ENCODE data around the gene SEMA4F. TPM values are rescaled to one million over a fixed set of nuclear protein-coding genes. Genes with fewer than 3 reads are reported as not detected.

Gene SEMA4F
- total and polyA plus RNA-seq, 8 donors = 0.46 to 65.3 (median 3.3) TPM

DNA sequence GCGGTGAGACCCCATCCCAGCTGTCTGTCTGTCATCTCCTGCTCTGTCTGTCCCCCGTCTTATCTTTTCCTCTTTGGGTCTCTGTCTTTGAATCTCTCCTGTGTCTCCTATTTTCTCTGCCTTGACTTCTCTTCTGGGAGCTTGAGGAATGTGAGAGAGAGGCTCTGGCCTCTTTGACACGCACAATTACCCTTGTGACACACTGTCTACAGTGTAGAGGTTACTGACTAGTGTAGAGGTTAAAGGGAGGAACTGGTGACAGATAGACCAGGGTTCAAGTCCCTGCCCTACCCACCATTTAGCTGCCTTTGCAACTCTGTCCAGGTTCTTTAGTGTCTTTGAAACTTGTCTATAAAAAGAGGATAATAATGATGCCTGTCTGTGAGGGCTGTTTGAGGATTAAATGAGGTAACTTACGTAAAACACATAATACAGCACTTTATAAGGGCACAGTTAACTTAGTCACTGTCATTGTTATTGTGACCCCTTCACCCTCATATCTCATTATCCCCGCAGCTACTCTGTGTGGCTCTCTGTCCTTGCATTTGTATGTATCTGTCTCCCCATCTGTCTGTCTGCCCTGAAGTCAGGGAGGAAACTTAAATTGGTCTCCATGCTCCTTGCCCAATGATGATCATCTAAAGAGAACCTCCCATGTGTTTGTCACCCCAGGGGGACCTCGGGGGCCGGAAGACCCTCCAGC lies 19.9 kb downstream of the SEMA4F start:
- H3K27ac ChIP-seq = no peak overlapping the region
- H3K4me3 ChIP-seq = no peak overlapping the region
- no peak for DNase-seq
- no peak for TF ChIP-seq POLR2A (IDR thresholded peaks at IDR 0.05)
- TF ChIP-seq, protein P1, sequence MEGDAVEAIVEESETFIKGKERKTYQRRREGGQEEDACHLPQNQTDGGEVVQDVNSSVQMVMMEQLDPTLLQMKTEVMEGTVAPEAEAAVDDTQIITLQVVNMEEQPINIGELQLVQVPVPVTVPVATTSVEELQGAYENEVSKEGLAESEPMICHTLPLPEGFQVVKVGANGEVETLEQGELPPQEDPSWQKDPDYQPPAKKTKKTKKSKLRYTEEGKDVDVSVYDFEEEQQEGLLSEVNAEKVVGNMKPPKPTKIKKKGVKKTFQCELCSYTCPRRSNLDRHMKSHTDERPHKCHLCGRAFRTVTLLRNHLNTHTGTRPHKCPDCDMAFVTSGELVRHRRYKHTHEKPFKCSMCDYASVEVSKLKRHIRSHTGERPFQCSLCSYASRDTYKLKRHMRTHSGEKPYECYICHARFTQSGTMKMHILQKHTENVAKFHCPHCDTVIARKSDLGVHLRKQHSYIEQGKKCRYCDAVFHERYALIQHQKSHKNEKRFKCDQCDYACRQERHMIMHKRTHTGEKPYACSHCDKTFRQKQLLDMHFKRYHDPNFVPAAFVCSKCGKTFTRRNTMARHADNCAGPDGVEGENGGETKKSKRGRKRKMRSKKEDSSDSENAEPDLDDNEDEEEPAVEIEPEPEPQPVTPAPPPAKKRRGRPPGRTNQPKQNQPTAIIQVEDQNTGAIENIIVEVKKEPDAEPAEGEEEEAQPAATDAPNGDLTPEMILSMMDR (IDR thresholded peaks at IDR 0.05) = no peak
- no peak for TF ChIP-seq POLR2AphosphoS5 (IDR thresholded peaks at IDR 0.05)
- no peak for TF ChIP-seq EP300 (IDR thresholded peaks at IDR 0.05)
- H3K36me3 ChIP-seq = peaks cover 3 to 71% (median 46%) of the 10 kb centered on the region in 4 donors
- no peaks in the 10 kb centered on the region for H3K27me3 ChIP-seq
- intact Hi-C loops (cut with DNase I; ENCODE audit: low total_unique reads) = no loop called here
- no peaks in the 10 kb centered on the region for H3K9me3 ChIP-seq
- no peaks in the 10 kb centered on the region for H3K4me1 ChIP-seq
- WGBS, 5 donors = 73 to 83% (median 80%) methylated on average over 7 of the region's 7 CpGs

DNA sequence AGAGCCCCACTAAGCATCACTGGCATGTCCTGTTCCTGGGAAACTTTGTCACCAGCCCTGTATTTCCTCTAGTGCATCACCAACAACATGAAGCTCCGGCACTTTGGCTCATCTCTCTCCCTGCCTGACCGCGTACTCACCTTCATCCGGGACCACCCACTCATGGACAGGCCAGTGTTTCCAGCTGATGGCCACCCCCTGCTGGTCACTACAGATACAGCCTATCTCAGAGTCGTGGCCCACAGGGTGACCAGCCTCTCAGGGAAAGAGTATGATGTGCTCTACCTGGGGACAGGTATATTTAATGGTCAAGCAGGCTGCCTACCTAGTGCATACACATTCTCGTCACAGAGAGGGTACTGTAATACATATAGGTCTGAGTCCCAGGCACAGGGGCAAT lies 21.0 kb downstream of the SEMA4F start:
- intact Hi-C loops (cut with DNase I; ENCODE audit: low total_unique reads) = no loop called here
- no peak overlapping the region for H3K4me3 ChIP-seq
- no peak overlapping the region for H3K27ac ChIP-seq
- WGBS, 5 donors = 85 to 92% (median 88%) methylated on average over 6 of the region's 6 CpGs
- no peaks in the 10 kb centered on the region for H3K9me3 ChIP-seq
- H3K4me1 ChIP-seq = no peaks in the 10 kb centered on the region
- no peaks in the 10 kb centered on the region for H3K27me3 ChIP-seq
- no peak for DNase-seq
- no peak for TF ChIP-seq EP300 (IDR thresholded peaks at IDR 0.05)
- TF ChIP-seq POLR2A (IDR thresholded peaks at IDR 0.05) = no peak
- TF ChIP-seq, protein P1 (IDR thresholded peaks at IDR 0.05) = no peak
- peaks cover 7 to 82% (median 57%) of the 10 kb centered on the region in 4 donors for H3K36me3 ChIP-seq

DNA sequence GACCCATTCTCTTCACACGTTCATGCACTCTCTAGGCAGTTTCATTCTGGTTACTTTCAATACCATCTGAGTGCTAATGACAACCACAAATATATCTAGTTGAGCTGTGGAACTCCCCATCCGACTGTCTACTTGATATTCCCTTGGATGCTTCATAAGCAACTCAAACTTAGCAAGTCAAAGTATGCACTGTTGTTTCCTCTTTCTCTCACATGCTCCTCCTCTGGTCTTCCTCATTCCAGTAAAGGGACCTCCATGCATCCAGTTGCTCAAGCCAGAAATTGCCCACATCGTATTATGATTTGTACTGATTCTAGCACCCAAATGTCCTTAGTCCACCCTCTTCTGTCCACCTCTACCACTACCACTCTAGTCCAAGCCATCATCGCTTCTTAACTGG lies 22.3 kb downstream of the SEMA4F start:
- H3K27me3 ChIP-seq = no peaks in the 10 kb centered on the region
- H3K9me3 ChIP-seq = no peaks in the 10 kb centered on the region
- WGBS, 5 donors = 87 to 96% (median 91%) methylated on average over 4 of the region's 4 CpGs
- DNase-seq = no peak
- H3K4me3 ChIP-seq = no peak overlapping the region
- TF ChIP-seq, protein P1 (IDR thresholded peaks at IDR 0.05) = no peak
- no peak for TF ChIP-seq POLR2A (IDR thresholded peaks at IDR 0.05)
- TF ChIP-seq EP300 (IDR thresholded peaks at IDR 0.05) = no peak
- no peak for TF ChIP-seq POLR2AphosphoS5 (IDR thresholded peaks at IDR 0.05)
- H3K36me3 ChIP-seq = peaks cover 11 to 90% (median 65%) of the 10 kb centered on the region in 4 donors
- intact Hi-C loops (cut with DNase I; ENCODE audit: low total_unique reads) = no loop called here
- no peak overlapping the region for H3K27ac ChIP-seq
- no peaks in the 10 kb centered on the region for H3K4me1 ChIP-seq

DNA sequence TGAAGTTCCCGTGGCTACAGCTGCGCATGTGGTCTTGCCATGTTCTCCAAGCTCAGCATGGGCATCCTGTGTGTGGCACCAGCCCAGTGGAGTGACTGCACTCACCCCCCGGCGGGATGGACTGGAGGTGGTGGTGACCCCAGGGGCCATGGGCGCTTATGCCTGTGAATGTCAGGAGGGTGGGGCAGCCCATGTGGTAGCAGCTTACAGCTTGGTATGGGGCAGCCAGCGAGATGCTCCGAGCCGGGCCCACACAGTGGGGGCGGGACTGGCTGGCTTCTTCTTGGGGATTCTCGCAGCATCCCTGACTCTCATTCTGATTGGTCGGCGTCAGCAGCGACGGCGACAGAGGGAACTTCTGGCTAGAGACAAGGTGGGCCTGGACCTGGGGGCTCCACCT lies 25.6 kb downstream of the SEMA4F start:
- H3K4me3 ChIP-seq = no peak overlapping the region
- intact Hi-C loops (cut with DNase I; ENCODE audit: low total_unique reads) = no loop called here
- peaks cover 11 to 64% (median 51%) of the 10 kb centered on the region in 4 donors for H3K36me3 ChIP-seq
- no peak for TF ChIP-seq EP300 (IDR thresholded peaks at IDR 0.05)
- no peak for TF ChIP-seq POLR2AphosphoS5 (IDR thresholded peaks at IDR 0.05)
- TF ChIP-seq, protein P1 (IDR thresholded peaks at IDR 0.05) = no peak
- no peak for TF ChIP-seq POLR2A (IDR thresholded peaks at IDR 0.05)
- 94 to 98% (median 97%) methylated on average over 8 to 15 of the region's 15 CpGs for WGBS, 5 donors
- H3K4me1 ChIP-seq = no peaks in the 10 kb centered on the region
- no peaks in the 10 kb centered on the region for H3K9me3 ChIP-seq
- no peak overlapping the region for H3K27ac ChIP-seq
- no peaks in the 10 kb centered on the region for H3K27me3 ChIP-seq
- no peak for DNase-seq

Data from stomach (tissue), 9 donors.